ENCODE measurements around the gene UBQLNL. TPM values are rescaled to one million over a fixed set of nuclear protein-coding genes. Genes with fewer than 3 reads are reported as not detected.

Gene UBQLNL
- total RNA-seq, 3 donors from 2014 or later = 0.32 to 0.49 (median 0.34) TPM

DNA sequence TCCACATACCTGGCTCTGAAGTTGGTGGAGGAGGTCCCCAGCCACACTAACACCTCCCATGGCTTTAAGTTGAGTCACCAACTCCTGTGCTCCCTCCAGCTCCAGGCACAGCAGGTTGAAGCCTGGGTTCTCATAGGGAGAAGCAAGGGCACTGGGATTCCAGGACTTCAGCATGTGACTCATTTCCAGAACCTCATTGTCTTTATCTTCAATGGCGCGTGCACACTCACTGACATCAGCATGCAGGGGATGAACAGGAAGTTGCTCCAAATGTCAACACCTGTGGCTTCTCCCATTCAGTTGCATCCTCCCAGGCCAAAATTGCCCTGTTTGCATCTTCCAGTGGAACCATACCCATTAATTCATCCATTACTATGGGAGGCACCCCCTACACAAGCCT lies 5.8 kb upstream of the UBQLNL start:
- H3K4me1 ChIP-seq (ENCODE audit: low read depth) = no peaks in the 10 kb centered on the region
- intact Hi-C loops (cut with DNase I, micrococcal nuclease) = no loop called here
- H3K4me3 ChIP-seq = no peak overlapping the region
- no peak for DNase-seq
- ATAC-seq = no peak
- TF ChIP-seq, protein P1, sequence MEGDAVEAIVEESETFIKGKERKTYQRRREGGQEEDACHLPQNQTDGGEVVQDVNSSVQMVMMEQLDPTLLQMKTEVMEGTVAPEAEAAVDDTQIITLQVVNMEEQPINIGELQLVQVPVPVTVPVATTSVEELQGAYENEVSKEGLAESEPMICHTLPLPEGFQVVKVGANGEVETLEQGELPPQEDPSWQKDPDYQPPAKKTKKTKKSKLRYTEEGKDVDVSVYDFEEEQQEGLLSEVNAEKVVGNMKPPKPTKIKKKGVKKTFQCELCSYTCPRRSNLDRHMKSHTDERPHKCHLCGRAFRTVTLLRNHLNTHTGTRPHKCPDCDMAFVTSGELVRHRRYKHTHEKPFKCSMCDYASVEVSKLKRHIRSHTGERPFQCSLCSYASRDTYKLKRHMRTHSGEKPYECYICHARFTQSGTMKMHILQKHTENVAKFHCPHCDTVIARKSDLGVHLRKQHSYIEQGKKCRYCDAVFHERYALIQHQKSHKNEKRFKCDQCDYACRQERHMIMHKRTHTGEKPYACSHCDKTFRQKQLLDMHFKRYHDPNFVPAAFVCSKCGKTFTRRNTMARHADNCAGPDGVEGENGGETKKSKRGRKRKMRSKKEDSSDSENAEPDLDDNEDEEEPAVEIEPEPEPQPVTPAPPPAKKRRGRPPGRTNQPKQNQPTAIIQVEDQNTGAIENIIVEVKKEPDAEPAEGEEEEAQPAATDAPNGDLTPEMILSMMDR (IDR thresholded peaks at IDR 0.05) = no peak
- H3K9me3 ChIP-seq = no peaks in the 10 kb centered on the region
- H3K36me3 ChIP-seq (ENCODE audit: low read depth) = no peaks in the 10 kb centered on the region

DNA sequence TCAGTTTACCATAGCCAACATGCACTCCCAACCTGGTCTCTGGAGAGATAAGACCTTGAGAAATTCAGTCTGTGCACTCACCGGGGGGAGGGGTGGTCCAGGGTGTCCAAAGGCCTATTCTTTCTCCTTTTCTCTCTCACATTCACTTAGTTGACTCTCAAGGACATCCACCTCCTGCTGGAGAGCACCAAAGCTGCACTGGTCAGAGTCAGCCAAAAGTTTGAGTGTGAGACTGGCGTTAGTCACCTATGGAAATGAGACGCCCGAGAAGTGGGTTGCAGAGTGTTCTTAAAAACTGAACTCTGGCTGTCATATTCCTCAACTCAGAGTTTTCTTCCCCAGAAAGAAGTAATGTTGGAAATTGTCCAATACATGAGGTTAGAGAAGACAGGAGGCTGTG lies 5.0 kb upstream of the UBQLNL start:
- Histone ChIP-seq H3K4me3 (no peak overlapping the region), H3K9me3 (no peaks in the 10 kb centered on the region), H3K36me3 (ENCODE audit: low read depth) (no peaks in the 10 kb centered on the region), H3K4me1 (ENCODE audit: low read depth) (no peaks in the 10 kb centered on the region)
- ATAC-seq = no peak
- intact Hi-C loops (cut with DNase I, micrococcal nuclease) = no loop called here
- TF ChIP-seq, protein P1 (IDR thresholded peaks at IDR 0.05) = no peak
- DNase-seq = no peak

DNA sequence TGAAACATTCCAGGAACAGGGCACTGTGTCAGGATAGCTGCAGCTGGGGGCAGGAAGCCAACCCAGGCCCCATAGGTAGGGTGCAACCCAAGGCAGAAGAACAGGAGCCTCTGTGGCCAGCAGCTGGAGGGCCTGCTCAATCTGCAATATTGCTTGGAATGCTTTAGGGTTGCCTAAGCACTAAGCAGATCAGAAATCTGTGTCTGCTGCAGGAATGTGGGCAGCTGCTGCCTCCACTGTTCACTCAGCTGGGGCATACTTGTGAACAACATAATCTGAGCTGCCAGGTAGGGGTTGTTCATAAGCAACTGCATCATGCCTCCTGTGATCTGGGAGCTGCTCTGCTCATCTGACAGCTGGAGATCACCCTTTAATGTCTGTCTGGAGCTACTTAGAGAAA lies 1.7 kb downstream of the UBQLNL start:
- Histone ChIP-seq H3K36me3 (ENCODE audit: low read depth) (no peaks in the 10 kb centered on the region), H3K4me3 (no peak overlapping the region), H3K4me1 (ENCODE audit: low read depth) (no peaks in the 10 kb centered on the region), H3K9me3 (no peaks in the 10 kb centered on the region)
- ATAC-seq (no peak), DNase-seq (no peak)
- intact Hi-C loops (cut with DNase I, micrococcal nuclease) = no loop called here
- TF ChIP-seq, protein P1 (IDR thresholded peaks at IDR 0.05) = no peak

DNA sequence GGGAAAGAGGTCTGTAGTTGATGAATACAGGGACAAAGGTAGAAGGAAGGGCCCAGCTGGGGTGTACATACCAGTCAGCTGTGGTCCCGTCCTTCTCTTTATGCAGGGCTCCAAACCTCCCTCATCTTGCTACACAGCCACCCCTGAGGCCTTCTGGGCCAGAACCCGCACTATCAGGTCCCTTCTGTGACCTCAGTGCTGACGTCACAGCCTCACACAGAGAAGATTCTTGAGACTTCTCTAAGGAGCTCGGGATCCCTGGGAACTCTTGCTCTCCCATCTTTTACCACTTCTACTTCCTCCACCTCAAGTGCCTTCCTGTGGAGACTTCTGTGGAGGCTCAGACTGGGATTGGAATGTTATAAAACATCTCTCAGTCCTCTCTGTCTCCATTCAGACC lies 6.7 kb downstream of the UBQLNL start, which contains the start of gene UBQLN3:
UBQLN3 (minus strand) TSS at position 155 of the 400 bp plus-strand sequence. CDS start 399 bp downstream, outside the sequence.
- Histone ChIP-seq H3K4me3 (no peak within 1 kb of the TSS), H3K9me3 (no peaks in the 10 kb centered on the region), H3K36me3 (ENCODE audit: low read depth) (no peaks in the 10 kb centered on the region), H3K4me1 (ENCODE audit: low read depth) (no peaks in the 10 kb centered on the region)
- TF ChIP-seq, protein P1 (IDR thresholded peaks at IDR 0.05) = no peak
- DNase-seq (no peak), ATAC-seq (no peak)
- intact Hi-C loops (cut with DNase I, micrococcal nuclease) = no loop called here

DNA sequence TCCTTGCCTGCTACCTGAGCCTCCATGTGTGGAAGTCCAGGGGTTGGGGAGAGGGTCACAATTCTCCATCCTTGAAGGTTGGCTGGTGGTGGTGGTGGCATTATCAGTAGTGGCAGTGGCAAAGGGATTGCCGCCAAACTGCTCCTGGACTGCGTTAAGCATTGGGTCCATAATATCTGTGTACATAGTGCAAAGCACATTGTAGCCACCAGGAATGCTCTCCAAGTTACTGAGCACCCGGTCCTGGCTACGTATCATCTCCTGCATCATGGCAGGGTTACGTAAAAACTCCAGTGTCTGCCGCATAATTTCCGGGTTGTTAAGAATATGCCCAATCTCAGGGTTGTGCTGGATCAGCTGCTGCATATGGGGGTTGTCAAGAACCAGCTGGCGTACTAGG lies 7.9 kb downstream of the UBQLNL start:
- Histone ChIP-seq H3K9me3 (no peaks in the 10 kb centered on the region), H3K4me1 (ENCODE audit: low read depth) (no peaks in the 10 kb centered on the region), H3K36me3 (ENCODE audit: low read depth) (no peaks in the 10 kb centered on the region), H3K4me3 (no peak overlapping the region)
- intact Hi-C loops (cut with DNase I, micrococcal nuclease) = no loop called here
- ATAC-seq (no peak), DNase-seq (no peak)
- TF ChIP-seq, protein P1 (IDR thresholded peaks at IDR 0.05) = no peak

DNA sequence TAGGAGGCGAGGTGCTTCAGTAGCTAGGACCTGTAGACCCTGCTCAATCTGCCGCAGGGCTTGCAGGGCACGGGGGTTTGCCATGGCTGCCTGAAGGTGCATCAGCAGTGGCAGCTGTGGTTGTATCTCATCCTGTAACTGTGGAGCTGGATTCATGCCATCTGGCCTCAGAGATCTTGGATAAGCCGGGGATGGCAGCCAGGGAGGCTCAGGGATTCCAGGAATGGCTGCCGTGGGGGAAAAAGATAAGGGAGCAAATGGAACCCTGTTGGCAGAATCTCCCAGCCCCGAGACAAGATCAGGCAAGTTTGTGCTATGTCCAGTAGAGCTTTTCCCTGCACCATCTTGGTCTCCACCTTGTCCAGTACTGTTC lies 8.6 kb downstream of the UBQLNL start:
- intact Hi-C loops (cut with DNase I, micrococcal nuclease) = no loop called here
- no peak for ATAC-seq
- H3K9me3 ChIP-seq = no peaks in the 10 kb centered on the region
- no peak overlapping the region for H3K4me3 ChIP-seq
- no peaks in the 10 kb centered on the region for H3K36me3 ChIP-seq (ENCODE audit: low read depth)
- no peak for DNase-seq
- no peaks in the 10 kb centered on the region for H3K4me1 ChIP-seq (ENCODE audit: low read depth)
- TF ChIP-seq, protein P1 (IDR thresholded peaks at IDR 0.05) = no peak

All from mucosa of descending colon (tissue), 3 donors.